ENCODE data around the gene RBBP7.

DNA sequence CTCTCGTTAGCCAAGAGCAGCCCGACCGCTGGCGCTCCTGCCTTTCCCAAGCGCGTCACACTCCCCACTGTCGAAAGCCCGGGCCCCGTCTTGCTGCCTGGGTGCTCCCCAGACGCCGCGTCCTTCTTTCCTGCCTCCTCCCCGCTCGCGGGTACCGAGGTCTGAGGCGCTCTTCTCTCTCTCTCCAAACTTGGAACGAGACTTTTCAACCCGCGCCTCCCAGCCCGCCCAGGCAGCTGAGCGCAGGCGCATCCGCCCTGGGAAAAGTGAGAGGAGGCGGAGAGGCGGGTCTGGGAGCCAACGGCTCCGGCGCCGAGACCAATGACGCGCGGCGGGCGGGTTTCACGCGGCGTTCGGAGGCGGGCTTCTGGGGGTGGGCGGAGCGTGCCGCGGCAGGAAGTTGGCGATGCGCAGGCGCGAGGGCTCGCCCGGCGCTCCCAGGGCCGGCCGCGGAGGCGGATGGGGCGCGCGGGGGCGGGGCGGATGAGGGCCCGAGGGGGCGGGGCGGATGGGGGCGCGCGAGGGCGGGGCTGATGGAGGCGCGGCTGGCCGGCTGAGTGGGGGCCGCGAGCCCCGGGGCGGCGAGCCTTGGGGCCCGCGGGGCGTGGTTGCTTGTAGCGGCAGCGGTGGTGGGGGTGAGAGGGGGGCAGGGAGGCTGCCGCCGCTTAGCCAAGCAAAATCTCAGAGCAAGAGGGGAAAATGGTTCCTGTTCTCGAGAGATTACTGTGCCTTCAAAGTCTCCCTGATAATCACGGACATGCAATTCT lies at the start of gene RBBP7:
- TF ChIP-seq CTCF (conservative IDR thresholded peaks at IDR 0.05 in 1 of 2, IDR thresholded peaks at IDR 0.05 in 1 of 2; ENCODE audit: low read depth in 1 of 2, low read length in 2 of 2) (no peak), EZH2 (IDR thresholded peaks at IDR 0.05; ENCODE audit: low read length, missing control alignments) (no peak)

All from fibroblast of lung (primary cell).